ENCODE data around the gene SMIM45.

The SMIM45 gene

DNA sequence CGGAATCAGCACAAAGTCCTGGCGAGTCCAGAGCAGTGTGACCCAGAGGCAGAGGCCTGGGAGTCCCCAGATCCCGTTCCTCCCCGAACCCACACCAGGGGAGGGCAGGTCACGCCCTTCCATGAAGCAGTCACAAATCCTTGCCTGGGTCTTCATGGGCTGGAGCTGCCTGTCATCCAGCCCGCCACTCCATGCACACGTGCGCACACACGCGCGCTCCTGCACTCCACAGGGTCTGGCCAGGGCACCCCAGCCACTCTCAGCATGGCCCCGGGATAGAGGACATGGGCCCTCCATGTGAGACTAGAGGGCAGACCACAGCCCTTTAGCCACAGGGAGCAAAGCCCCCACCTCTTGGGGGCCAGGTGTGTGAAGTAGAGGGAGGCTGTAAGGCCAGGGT is 19.6 kb upstream of the SMIM45 start:
- DNase-seq (no peak), ATAC-seq (no peak)
- intact Hi-C loops (cut with DNase I, micrococcal nuclease), result no loop called here
- Histone ChIP-seq H3K4me3 (no peak overlapping the region), H3K9me3 (no peaks in the 10 kb centered on the region), H3K36me3 (ENCODE audit: low read depth) (no peaks in the 10 kb centered on the region), H3K4me1 (ENCODE audit: low read depth) (no peaks in the 10 kb centered on the region)
- TF ChIP-seq, protein P1, sequence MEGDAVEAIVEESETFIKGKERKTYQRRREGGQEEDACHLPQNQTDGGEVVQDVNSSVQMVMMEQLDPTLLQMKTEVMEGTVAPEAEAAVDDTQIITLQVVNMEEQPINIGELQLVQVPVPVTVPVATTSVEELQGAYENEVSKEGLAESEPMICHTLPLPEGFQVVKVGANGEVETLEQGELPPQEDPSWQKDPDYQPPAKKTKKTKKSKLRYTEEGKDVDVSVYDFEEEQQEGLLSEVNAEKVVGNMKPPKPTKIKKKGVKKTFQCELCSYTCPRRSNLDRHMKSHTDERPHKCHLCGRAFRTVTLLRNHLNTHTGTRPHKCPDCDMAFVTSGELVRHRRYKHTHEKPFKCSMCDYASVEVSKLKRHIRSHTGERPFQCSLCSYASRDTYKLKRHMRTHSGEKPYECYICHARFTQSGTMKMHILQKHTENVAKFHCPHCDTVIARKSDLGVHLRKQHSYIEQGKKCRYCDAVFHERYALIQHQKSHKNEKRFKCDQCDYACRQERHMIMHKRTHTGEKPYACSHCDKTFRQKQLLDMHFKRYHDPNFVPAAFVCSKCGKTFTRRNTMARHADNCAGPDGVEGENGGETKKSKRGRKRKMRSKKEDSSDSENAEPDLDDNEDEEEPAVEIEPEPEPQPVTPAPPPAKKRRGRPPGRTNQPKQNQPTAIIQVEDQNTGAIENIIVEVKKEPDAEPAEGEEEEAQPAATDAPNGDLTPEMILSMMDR (IDR thresholded peaks at IDR 0.05), result no peak

DNA sequence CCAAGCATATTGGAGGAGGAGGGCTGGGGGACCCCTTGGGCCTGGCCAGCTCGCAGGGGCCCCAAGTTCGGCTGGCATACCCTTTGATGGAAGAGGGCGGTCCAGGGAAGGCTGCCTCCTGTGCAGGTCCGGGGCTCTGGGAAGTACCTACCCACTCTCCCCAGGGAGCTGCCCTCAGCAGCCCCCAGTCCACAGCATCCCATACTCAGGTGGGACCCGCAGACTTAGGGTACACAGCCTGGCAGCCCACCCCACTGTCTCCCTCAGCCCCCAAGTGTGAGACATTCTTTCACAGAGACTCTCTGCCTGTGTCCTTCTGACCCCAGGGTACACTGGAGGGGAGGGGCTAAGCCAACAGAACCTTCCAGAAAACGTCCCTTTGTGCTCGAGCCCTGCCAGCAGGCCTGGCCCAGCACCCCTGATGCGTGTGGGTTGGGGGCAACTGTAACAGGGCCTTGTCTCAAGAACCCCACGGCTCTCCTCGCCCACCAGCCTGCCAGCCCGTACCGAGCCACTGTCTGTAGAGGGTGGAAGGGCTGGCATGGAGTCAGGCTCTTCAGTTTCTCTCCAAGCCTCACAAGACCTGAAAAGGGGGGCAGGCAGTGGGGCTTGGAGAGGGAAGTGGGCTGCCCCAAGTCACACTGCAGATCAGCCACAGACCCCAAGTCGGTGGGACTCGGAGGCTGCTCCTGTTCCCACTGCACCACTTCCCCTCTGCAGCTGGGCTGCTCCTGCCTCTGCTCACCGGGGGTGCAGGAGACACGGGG is 18.4 kb upstream of the SMIM45 start:
- ATAC-seq (peak; percentile 2), DNase-seq (no peak)
- intact Hi-C loops (cut with DNase I, micrococcal nuclease), result no loop called here
- H3K36me3 ChIP-seq (ENCODE audit: low read depth), result no peaks in the 10 kb centered on the region
- H3K9me3 ChIP-seq, result no peaks in the 10 kb centered on the region
- H3K4me1 ChIP-seq (ENCODE audit: low read depth), result no peaks in the 10 kb centered on the region
- TF ChIP-seq, protein P1 (IDR thresholded peaks at IDR 0.05), result no peak
- H3K4me3 ChIP-seq, result no peak overlapping the region

DNA sequence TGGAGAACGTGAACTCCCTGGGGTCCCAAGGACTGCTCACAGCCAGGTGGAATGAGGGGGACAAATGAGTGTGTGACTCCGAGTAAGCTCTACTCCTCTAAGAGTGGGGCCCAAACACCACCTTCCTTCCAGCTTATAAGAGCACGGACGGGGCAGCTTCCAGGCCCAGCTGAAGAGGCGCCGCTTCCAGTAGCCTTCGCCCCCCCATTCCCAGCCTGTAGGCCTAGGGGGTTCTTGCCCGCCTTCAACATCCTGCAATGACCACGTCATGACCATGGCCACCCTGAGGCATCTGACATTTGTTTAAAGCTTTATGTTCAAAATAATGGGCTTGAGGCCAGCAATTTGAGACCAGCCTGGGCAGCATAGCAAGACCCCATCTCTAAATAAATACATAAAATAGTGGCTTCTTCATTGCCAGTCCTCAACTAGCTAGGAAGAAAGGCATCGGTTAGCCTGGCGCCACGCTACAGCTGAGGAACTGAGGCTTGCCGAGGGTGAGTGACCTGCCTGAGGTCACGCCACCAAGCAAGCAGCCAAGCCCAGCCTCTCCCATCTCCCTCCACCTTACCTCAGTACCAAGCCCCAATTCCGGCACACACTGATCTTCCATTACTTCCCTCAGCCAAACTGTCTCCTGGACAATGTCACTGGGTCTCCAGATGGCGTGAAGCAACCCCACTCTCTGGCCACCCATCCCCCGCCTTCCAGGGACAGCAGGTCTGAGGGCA is 17.5 kb upstream of the SMIM45 start:
- no peak overlapping the region for H3K4me3 ChIP-seq
- no peaks in the 10 kb centered on the region for H3K4me1 ChIP-seq (ENCODE audit: low read depth)
- ATAC-seq (no peak), DNase-seq (no peak)
- no peaks in the 10 kb centered on the region for H3K9me3 ChIP-seq
- TF ChIP-seq, protein P1 (IDR thresholded peaks at IDR 0.05), result no peak
- intact Hi-C loops (cut with DNase I, micrococcal nuclease), result no loop called here
- H3K36me3 ChIP-seq (ENCODE audit: low read depth), result no peaks in the 10 kb centered on the region

DNA sequence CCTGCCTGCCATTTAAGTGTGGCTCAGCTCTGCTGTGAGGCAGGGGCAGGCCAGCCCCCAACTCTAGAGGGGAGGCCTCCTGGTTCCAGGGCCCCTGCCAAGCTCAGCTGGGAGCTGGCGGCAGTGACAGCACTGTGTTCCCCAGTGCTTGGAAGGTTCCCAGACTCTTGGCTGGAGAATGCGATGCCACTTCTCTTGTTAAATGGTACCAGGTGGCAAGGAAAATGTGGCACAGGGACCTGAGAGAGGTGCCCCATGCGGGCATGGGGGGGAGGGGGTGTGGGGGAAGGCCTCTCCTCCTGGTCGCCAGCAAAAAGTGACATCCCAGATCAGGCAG is 17.0 kb upstream of the SMIM45 start:
- no peak for ATAC-seq
- no peaks in the 10 kb centered on the region for H3K36me3 ChIP-seq (ENCODE audit: low read depth)
- no peaks in the 10 kb centered on the region for H3K9me3 ChIP-seq
- no peak for DNase-seq
- TF ChIP-seq, protein P1 (IDR thresholded peaks at IDR 0.05), result no peak
- no peak overlapping the region for H3K4me3 ChIP-seq
- no peaks in the 10 kb centered on the region for H3K4me1 ChIP-seq (ENCODE audit: low read depth)
- intact Hi-C loops (cut with DNase I, micrococcal nuclease), result no loop called here

DNA sequence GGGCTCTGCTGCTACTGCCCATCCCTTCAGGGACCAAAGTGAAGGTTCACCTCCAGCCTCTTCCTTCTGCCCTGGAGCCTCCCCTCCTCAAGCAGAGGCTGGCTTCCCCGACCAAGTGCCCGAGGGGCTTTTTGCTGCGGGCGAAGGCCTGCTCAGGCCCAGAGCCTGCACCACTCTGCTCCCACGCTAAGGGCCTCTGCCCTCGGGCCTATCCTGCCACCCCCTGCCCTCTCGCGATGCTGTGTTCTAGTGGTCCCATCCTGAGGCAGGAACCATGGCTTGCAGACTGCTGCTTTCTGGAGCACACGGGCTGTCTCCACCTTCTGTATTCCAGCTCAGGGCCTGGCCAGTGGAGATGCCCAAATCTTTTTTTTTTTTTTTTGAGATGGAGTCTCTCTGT is 16.4 kb upstream of the SMIM45 start:
- Histone ChIP-seq H3K4me1 (ENCODE audit: low read depth) (peaks cover 3% of the 10 kb centered on the region), H3K4me3 (no peak overlapping the region), H3K9me3 (no peaks in the 10 kb centered on the region), H3K36me3 (ENCODE audit: low read depth) (no peaks in the 10 kb centered on the region)
- DNase-seq (no peak), ATAC-seq (no peak)
- TF ChIP-seq, protein P1 (IDR thresholded peaks at IDR 0.05), result no peak
- intact Hi-C loops (cut with DNase I, micrococcal nuclease), result no loop called here
